Colonic mucosa (tissue), 4 donors: ENCODE measurements around the gene CAMTA1. TPM values are rescaled to one million over a fixed set of nuclear protein-coding genes. Genes with fewer than 3 reads are reported as not detected.

Experiments used
- DNase-seq: peaks from one replicate; pipeline ENCODE4 v3.0.0-alpha.2; 2020
- H3K27ac ChIP-seq: fragments of 200-600 bp; one replicate; pipeline ENCODE4 v1.8.0; 2021
- H3K27me3 ChIP-seq: fragments of 200-600 bp; one replicate; pipeline ENCODE4 v1.8.0; 2021
- H3K36me3 ChIP-seq: fragments of 200-600 bp; one replicate; pipeline ENCODE4 v1.8.0; 2021
- H3K4me1 ChIP-seq: fragments of 200-600 bp; one replicate; pipeline ENCODE4 v1.8.0; 2021; ENCODE audit warnings: mild to moderate bottlenecking
- H3K4me3 ChIP-seq: fragments of 200-600 bp; one replicate; pipeline ENCODE4 v1.8.0; 2021
- H3K9ac ChIP-seq, 2 donors: one replicate each; pipeline ENCODE4 v1.7.0; 2013; ENCODE audit warnings: control low read depth in 2 of 2, low read depth in 2 of 2, low read length in 2 of 2
- H3K9me3 ChIP-seq: fragments of 200-600 bp; one replicate; pipeline ENCODE4 v1.8.0; 2021
- intact Hi-C: fragments of 100-400 bp; cut with DNase I; formaldehyde crosslinking; loops from one replicate; pipeline ENCODE4 v1.14.1; 2022
- total RNA-seq, 2 donors: library from RNA; stranded (reverse); fragmentation: NEBNext Ultra II Directional in 1 of 2; extraction: Animal tissue kit (Norgen Biotek cat#: 25700) in 1 of 2; gene quantifications; one replicate each; pipeline ENCODE4 v1.2.1, GENCODE V29; 2021
- TF ChIP-seq, protein P1 (sequence below): fragments of 200-600 bp; IDR thresholded peaks from one replicate; pipeline ENCODE4 v1.8.0; 2022; ENCODE audit warnings: antibody characterized with exemption, mild to moderate bottlenecking
- donor health status: healthy.
- donor health status: DM: no; HTN: no; CAD: no.
- donor health status: DM: no; HTN: no; CAD: no.

The CAMTA1 gene
- total RNA-seq, 2 donors from 2014 or later: 76.8 to 92.8 TPM

DNA sequence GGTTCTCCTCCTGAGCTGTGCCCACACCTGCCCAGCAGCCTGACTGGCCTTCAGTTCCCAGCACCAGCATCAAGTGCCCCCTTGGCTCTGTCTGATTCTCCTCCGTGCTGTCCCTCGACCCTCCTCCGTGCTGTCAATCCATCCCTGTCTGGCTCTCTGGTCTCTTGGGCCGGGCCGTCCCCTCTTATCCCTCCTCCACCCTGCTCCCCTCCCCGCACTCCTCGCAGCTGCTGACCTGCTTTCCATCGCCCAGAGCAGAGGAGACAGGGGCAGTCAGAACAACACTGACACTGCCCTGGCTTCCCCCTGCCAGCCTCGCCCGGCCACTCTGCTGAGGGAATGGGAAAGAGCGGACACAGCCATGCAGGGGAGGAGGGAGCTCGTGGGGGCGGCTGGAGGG, 267.4 kb downstream of the CAMTA1 start:
- H3K27me3 ChIP-seq: no peaks in the 10 kb centered on the region
- H3K4me1 ChIP-seq: no peaks in the 10 kb centered on the region
- TF ChIP-seq, protein P1, sequence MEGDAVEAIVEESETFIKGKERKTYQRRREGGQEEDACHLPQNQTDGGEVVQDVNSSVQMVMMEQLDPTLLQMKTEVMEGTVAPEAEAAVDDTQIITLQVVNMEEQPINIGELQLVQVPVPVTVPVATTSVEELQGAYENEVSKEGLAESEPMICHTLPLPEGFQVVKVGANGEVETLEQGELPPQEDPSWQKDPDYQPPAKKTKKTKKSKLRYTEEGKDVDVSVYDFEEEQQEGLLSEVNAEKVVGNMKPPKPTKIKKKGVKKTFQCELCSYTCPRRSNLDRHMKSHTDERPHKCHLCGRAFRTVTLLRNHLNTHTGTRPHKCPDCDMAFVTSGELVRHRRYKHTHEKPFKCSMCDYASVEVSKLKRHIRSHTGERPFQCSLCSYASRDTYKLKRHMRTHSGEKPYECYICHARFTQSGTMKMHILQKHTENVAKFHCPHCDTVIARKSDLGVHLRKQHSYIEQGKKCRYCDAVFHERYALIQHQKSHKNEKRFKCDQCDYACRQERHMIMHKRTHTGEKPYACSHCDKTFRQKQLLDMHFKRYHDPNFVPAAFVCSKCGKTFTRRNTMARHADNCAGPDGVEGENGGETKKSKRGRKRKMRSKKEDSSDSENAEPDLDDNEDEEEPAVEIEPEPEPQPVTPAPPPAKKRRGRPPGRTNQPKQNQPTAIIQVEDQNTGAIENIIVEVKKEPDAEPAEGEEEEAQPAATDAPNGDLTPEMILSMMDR: no peak
- intact Hi-C loops: no loop called here
- no peak for DNase-seq
- H3K27ac ChIP-seq: no peak overlapping the region
- no peak overlapping the region for H3K4me3 ChIP-seq
- no peak overlapping the region for H3K9ac ChIP-seq
- no peaks in the 10 kb centered on the region for H3K9me3 ChIP-seq
- H3K36me3 ChIP-seq: no peaks in the 10 kb centered on the region

DNA sequence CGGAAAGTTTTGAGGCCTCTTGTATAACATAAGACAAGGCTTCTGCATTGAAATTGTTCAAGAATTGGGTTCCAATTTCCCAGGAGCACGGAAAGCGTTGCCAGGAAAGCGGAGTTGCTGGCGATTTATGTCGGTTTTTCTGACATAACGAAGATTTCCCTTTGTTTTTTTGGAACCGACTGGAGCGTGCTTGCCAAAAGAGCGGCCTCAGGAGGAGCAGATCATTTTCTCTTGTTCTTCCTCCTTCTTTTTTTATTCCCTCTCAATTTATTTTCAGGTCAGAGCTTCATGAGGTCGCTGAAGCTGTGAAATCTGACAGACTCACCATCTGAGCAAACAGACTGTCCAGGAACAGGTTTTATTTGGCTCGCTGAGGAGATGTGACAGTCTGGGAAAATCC, 275.5 kb downstream of the CAMTA1 start:
- H3K4me1 ChIP-seq: no peaks in the 10 kb centered on the region
- no peaks in the 10 kb centered on the region for H3K9me3 ChIP-seq
- no peaks in the 10 kb centered on the region for H3K36me3 ChIP-seq
- H3K4me3 ChIP-seq: no peak overlapping the region
- H3K27ac ChIP-seq: no peak overlapping the region
- no peak for DNase-seq
- intact Hi-C loops: no loop called here
- H3K9ac ChIP-seq: no peak overlapping the region
- no peaks in the 10 kb centered on the region for H3K27me3 ChIP-seq
- TF ChIP-seq, protein P1: no peak

DNA sequence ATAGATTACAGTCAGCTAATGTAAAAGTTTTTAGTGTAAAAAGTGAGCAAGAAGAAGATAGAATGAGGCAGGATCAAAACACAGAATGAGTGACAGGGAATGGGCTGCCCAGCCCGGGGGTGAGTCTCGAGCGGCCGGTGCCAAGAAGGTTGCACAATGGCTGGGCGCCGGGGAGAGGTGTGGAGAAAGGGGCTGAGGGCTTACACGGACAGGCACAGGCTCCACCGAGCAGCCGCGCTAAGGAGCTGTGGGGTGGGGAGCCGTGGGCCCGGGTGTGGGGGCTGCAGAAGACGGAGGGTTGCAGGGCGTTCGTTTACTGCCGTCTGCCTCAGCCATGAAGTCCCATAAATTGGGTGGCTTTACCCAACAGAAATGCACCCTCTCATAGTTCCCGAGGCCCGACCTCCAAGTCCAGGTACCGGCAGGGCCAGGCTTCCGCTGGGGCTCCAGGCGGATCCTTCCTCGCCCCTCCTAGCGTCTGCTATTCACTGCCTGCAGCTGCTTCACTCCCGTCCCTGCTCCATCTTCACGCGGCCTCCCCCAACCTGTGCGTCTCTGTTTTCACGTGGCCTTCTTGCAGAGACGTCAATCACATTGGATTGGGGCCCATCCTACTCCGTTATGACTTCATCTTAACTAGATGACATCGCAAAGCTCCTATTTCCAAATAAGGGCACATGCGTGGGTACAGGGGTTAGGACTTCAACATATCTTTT, 277.2 kb downstream of the CAMTA1 start:
- no peak for DNase-seq
- intact Hi-C loops: no loop called here
- H3K27me3 ChIP-seq: no peaks in the 10 kb centered on the region
- no peaks in the 10 kb centered on the region for H3K4me1 ChIP-seq
- no peaks in the 10 kb centered on the region for H3K9me3 ChIP-seq
- H3K27ac ChIP-seq: no peak overlapping the region
- TF ChIP-seq, protein P1: no peak
- no peaks in the 10 kb centered on the region for H3K36me3 ChIP-seq
- H3K9ac ChIP-seq: no peak overlapping the region
- no peak overlapping the region for H3K4me3 ChIP-seq

DNA sequence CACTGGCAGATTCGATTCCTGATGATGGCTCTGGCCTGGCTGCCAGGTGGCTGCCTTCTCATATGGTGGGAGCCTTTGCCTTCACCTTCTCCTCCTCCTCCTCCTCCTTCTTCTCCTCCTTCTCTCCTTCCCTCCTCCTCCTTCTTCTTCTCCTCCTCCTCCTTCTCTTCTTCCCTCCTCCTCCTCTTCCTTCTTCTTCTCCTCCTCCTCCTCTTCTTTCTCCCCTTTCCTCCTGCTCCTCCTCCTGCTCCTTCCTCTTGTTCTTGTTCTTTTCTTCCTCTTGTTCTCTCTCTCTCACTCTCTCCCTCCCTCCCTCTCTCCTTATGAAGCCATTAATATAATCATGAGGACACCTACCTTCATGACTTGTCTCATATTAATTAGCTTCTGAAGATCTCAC, 278.7 kb downstream of the CAMTA1 start:
- no peaks in the 10 kb centered on the region for H3K27me3 ChIP-seq
- no peaks in the 10 kb centered on the region for H3K36me3 ChIP-seq
- H3K9me3 ChIP-seq: no peaks in the 10 kb centered on the region
- no peak overlapping the region for H3K4me3 ChIP-seq
- H3K9ac ChIP-seq: no peak overlapping the region
- H3K4me1 ChIP-seq: no peaks in the 10 kb centered on the region
- intact Hi-C loops: no loop called here
- no peak for DNase-seq
- no peak overlapping the region for H3K27ac ChIP-seq
- TF ChIP-seq, protein P1: no peak

DNA sequence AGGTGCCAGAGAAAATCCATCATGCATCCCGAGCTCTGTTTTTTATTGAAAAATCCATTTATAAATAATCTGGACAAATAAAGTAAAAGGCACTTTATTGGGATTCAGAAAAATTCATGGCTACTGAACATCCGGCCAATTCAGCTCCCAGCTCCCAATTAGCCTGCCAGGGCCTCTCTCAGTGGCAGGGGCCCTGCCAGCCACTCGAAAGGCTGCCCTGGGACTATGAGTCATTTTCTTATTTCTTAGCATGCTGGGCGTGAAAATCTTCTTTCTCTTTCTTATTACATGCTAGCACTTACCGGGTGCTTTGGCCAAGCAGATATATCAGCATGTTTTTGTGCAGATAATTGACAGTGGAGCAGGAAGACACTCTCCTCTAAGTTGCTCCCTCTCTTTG, 283.3 kb downstream of the CAMTA1 start:
- TF ChIP-seq, protein P1: no peak
- intact Hi-C loops: loop anchor here (5.0 kb wide), 1 partner anchor 276 kb away; no protein-coding TSS in a partner anchor
- no peaks in the 10 kb centered on the region for H3K4me1 ChIP-seq

More for the DNA sequence above, 283.3 kb downstream of the CAMTA1 start:
- Histone ChIP-seq H3K9me3 (no peaks in the 10 kb centered on the region), H3K36me3 (no peaks in the 10 kb centered on the region), H3K27ac (no peak overlapping the region), H3K9ac (no peak overlapping the region), H3K4me3 (no peak overlapping the region), H3K27me3 (no peaks in the 10 kb centered on the region)
- no peak for DNase-seq
